B cell (primary cell): ENCODE results near the gene ZMYM2.

Experiments used
- EZH2 ChIP-seq: IDR thresholded peaks from 2 replicates; pipeline ENCODE4 v1.6.1; 2012; ENCODE audit warnings: borderline replicate concordance, low read depth, mild to moderate bottlenecking, moderate library complexity, low read length; ENCODE audit not compliant: insufficient read depth, poor library complexity, severe bottlenecking
- TF ChIP-seq, protein P1 (sequence below): fragments of 200-600 bp; IDR thresholded peaks from one replicate; pipeline ENCODE4 v1.8.0; 2022; ENCODE audit warnings: antibody characterized with exemption, mild to moderate bottlenecking

DNA sequence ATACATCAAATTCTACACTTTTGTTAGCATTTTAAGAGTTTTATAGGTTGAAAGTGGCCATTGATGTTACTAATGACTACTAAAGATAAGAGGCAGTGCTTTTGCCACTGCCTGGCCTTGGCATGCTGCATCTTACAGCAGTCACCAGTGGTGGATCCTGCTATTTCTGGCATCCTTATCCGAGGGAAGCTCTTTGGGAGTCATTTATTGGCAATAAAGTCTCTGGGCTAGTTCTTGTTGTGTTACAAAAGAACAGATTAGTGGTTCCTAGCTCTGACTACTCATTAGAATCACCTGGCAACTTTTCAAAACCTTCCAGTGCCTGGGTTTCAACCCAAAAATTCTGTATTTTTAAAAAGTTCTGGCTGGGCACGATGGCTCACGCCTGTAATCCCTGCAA, 94.5 kb downstream of the ZMYM2 start:
- TF ChIP-seq, protein P1, sequence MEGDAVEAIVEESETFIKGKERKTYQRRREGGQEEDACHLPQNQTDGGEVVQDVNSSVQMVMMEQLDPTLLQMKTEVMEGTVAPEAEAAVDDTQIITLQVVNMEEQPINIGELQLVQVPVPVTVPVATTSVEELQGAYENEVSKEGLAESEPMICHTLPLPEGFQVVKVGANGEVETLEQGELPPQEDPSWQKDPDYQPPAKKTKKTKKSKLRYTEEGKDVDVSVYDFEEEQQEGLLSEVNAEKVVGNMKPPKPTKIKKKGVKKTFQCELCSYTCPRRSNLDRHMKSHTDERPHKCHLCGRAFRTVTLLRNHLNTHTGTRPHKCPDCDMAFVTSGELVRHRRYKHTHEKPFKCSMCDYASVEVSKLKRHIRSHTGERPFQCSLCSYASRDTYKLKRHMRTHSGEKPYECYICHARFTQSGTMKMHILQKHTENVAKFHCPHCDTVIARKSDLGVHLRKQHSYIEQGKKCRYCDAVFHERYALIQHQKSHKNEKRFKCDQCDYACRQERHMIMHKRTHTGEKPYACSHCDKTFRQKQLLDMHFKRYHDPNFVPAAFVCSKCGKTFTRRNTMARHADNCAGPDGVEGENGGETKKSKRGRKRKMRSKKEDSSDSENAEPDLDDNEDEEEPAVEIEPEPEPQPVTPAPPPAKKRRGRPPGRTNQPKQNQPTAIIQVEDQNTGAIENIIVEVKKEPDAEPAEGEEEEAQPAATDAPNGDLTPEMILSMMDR: no peak
- no peak for TF ChIP-seq EZH2
